H1 (cell line): ENCODE results near the gene DNAH10. TPM values are rescaled to one million over a fixed set of nuclear protein-coding genes. Genes with fewer than 3 reads are reported as not detected.

Source experiments
- CTCF ChIA-PET: fragments of 300-600 bp; sonication (Branson Sonifier 250); formaldehyde crosslinking; loops from one replicate; lab custom pipeline; 2021; ENCODE audit not compliant: partially characterized antibody; lab: Charles Lee
- POLR2A ChIA-PET: fragments of 300-600 bp; sonication (Branson Sonifier 250); formaldehyde crosslinking; loops from one replicate; lab custom pipeline; 2021; ENCODE audit warnings: inconsistent platforms; ENCODE audit not compliant: partially characterized antibody; lab: Charles Lee
- DNase-seq, 2 experiments: peaks; one replicate each; pipeline versions ENCODE4 v3.0.0 to v3.0.0-alpha.2; 2010 to 2022; ENCODE audit warnings: low spot score in 2 of 2, low read depth in 1 of 2, mixed read lengths in 1 of 2
- FAIRE-seq: peaks from 2 replicates; lab custom pipeline; 2011; peaks lifted over from hg19 to GRCh38; lab: Jason Lieb, UNC
- H2AFZ ChIP-seq: 2 replicates; pipeline ENCODE4 v1.8.1; 2012; ENCODE audit warnings: low read length, inconsistent platforms
- H2AK5ac ChIP-seq: 2 replicates; pipeline ENCODE4 v1.6.1; 2013; ENCODE audit warnings: low read depth, low read length
- H2BK120ac ChIP-seq: replicated peaks from 2 replicates; pipeline ENCODE3; 2013; ENCODE audit warnings: low read depth, low read length, inconsistent platforms
- H2BK12ac ChIP-seq: 2 replicates; pipeline ENCODE4 v1.6.1; 2013; ENCODE audit warnings: low read depth, low read length
- H2BK15ac ChIP-seq: 2 replicates; pipeline ENCODE4 v1.6.1; 2013; ENCODE audit warnings: low read length
- H2BK20ac ChIP-seq: 2 replicates; pipeline ENCODE4 v1.6.1; 2013; ENCODE audit warnings: low read length
- H2BK5ac ChIP-seq: 2 replicates; pipeline ENCODE4 v1.6.1; 2013; ENCODE audit warnings: low read depth, low read length
- H3K14ac ChIP-seq: 2 replicates; pipeline ENCODE4 v1.6.1; 2013; ENCODE audit warnings: inconsistent platforms; ENCODE audit not compliant: insufficient read length
- H3K18ac ChIP-seq: 2 replicates; pipeline ENCODE4 v1.6.1; 2013; ENCODE audit warnings: low read length; ENCODE audit errors: extremely low read depth
- H3K23ac ChIP-seq: 2 replicates; pipeline ENCODE4 v1.6.1; 2013; ENCODE audit warnings: inconsistent platforms; ENCODE audit not compliant: insufficient read length
- H3K23me2 ChIP-seq: 2 replicates; pipeline ENCODE4 v1.6.1; 2013; ENCODE audit warnings: low read depth, low read length
- H3K27ac ChIP-seq: 2 replicates; pipeline ENCODE4 v1.6.1; 2011; ENCODE audit warnings: low read depth, low read length, inconsistent platforms
- H3K27me3 ChIP-seq, 4 experiments: replicated peaks in 1 of 4; 1 replicate in 1 of 4; 2 replicates in 3 of 4; pipeline versions ENCODE4 v1.6.1 to v1.8.1; 2011 to 2013; ENCODE audit warnings: low read length in 3 of 4, mild to moderate bottlenecking in 3 of 4, inconsistent platforms in 2 of 4, mixed read lengths in 2 of 4, moderate library complexity in 1 of 4; ENCODE audit not compliant: control insufficient read depth in 3 of 4, insufficient read depth in 3 of 4; ENCODE audit errors: extremely low read depth in 1 of 4
- H3K36me3 ChIP-seq, 4 experiments: 2 replicates each; pipeline versions ENCODE4 v1.6.1 to v1.8.1; 2011 to 2013; ENCODE audit warnings: mild to moderate bottlenecking in 4 of 4, low read length in 3 of 4, moderate library complexity in 2 of 4, control low read depth in 1 of 4, inconsistent platforms in 1 of 4; ENCODE audit not compliant: insufficient read depth in 4 of 4, control insufficient read depth in 2 of 4
- H3K4ac ChIP-seq: replicated peaks from 2 replicates; pipeline ENCODE3; 2013; ENCODE audit warnings: low read length, low read depth, mixed read lengths, inconsistent platforms; ENCODE audit not compliant: insufficient read length
- H3K4me1 ChIP-seq, 4 experiments: replicated peaks in 1 of 4; 1 replicate in 1 of 4; 2 replicates in 3 of 4; pipeline versions ENCODE4 v1.6.1 to v1.8.1; 2011 to 2013; ENCODE audit warnings: low read length in 3 of 4, inconsistent platforms in 2 of 4, mixed read lengths in 1 of 4; ENCODE audit not compliant: insufficient read depth in 4 of 4, control insufficient read depth in 3 of 4
- H3K4me2 ChIP-seq, 2 experiments: 2 replicates each; pipeline versions ENCODE4 v1.6.1 to v1.8.1; 2011 to 2013; ENCODE audit warnings: low read depth in 2 of 2, low read length in 2 of 2, control low read depth in 1 of 2, inconsistent platforms in 1 of 2, mild to moderate bottlenecking in 1 of 2; ENCODE audit not compliant: insufficient read depth in 1 of 2
- H3K4me3 ChIP-seq, 4 experiments: fragments of 200-600, 300-600 bp in 1 of 4; sonication (generic), shearing (Covaris generic), sonication (Bioruptor Twin) in 1 of 4; 2 replicates each; pipeline versions ENCODE4 v1.5.1 to v1.8.1; 2011 to 2016; ENCODE audit warnings: low read length in 4 of 4, low read depth in 3 of 4, control low read depth in 2 of 4, inconsistent platforms in 2 of 4, mild to moderate bottlenecking in 2 of 4, mixed read lengths in 1 of 4, moderate library complexity in 1 of 4; ENCODE audit not compliant: insufficient read depth in 2 of 4; ENCODE audit errors: extremely low read depth in 1 of 4
- H3K56ac ChIP-seq: replicated peaks from 2 replicates; pipeline ENCODE3; 2013; ENCODE audit warnings: low read depth, mild to moderate bottlenecking, mixed read lengths, low read length, inconsistent platforms; ENCODE audit not compliant: insufficient read length
- H3K79me1 ChIP-seq: 2 replicates; pipeline ENCODE4 v1.6.1; 2013; ENCODE audit warnings: low read depth, low read length, control low read depth
- H3K79me2 ChIP-seq, 2 experiments: 2 replicates each; pipeline versions ENCODE4 v1.6.1 to v1.8.1; 2012 to 2013; ENCODE audit warnings: low read length in 2 of 2, mild to moderate bottlenecking in 2 of 2, inconsistent platforms in 1 of 2; ENCODE audit not compliant: insufficient read depth in 2 of 2, control insufficient read depth in 1 of 2
- H3K9ac ChIP-seq, 4 experiments: replicated peaks in 1 of 4; 1 replicate in 1 of 4; 2 replicates in 3 of 4; pipeline versions ENCODE4 v1.6.1 to v1.8.1; 2011 to 2013; ENCODE audit warnings: low read depth in 3 of 4, low read length in 3 of 4, control low read depth in 2 of 4, mild to moderate bottlenecking in 2 of 4, moderate library complexity in 2 of 4, inconsistent platforms in 1 of 4; ENCODE audit errors: extremely low read depth in 1 of 4
- H3K9me3 ChIP-seq, 2 experiments: 2 replicates each; pipeline versions ENCODE4 v1.6.1 to v1.8.1; 2012 to 2013; ENCODE audit warnings: mild to moderate bottlenecking in 2 of 2, moderate library complexity in 2 of 2, control low read depth in 1 of 2, inconsistent platforms in 1 of 2, low read depth in 1 of 2, low read length in 1 of 2, mixed read lengths in 1 of 2; ENCODE audit not compliant: insufficient read depth in 2 of 2
- H4K20me1 ChIP-seq, 2 experiments: replicated peaks in 1 of 2; 2 replicates each; pipeline versions ENCODE3 to v1.8.1; 2011 to 2013; ENCODE audit warnings: inconsistent platforms in 2 of 2, low read length in 2 of 2, mild to moderate bottlenecking in 1 of 2; ENCODE audit not compliant: insufficient read depth in 2 of 2, control insufficient read depth in 1 of 2
- H4K5ac ChIP-seq: 2 replicates; pipeline ENCODE4 v1.6.1; 2013; ENCODE audit warnings: low read length, low read depth, mixed read lengths, inconsistent platforms; ENCODE audit not compliant: insufficient read length
- H4K8ac ChIP-seq: 2 replicates; pipeline ENCODE4 v1.8.0; 2013; ENCODE audit warnings: mild to moderate bottlenecking, moderate library complexity, low read length, inconsistent platforms; ENCODE audit not compliant: insufficient read depth; ENCODE audit errors: extremely low read depth
- H4K91ac ChIP-seq: replicated peaks from 2 replicates; pipeline ENCODE3; 2013; ENCODE audit warnings: low read length, mixed read lengths, inconsistent platforms; ENCODE audit not compliant: insufficient read length
- CBX8 ChIP-seq: fragments of 300-800, 300-1000 bp; sonication (generic); IDR thresholded peaks from 2 replicates; pipeline ENCODE4 v1.7.1; 2016; ENCODE audit warnings: low read depth, low read length, borderline replicate concordance
- KDM1A ChIP-seq: fragments of 200-600, 300-600 bp; sonication (generic); IDR thresholded peaks from 2 replicates; pipeline ENCODE4 v1.7.1; 2016; ENCODE audit warnings: mild to moderate bottlenecking, low read length, borderline replicate concordance
- POLR2A ChIP-seq, 2 experiments: IDR thresholded peaks; 1 replicate in 1 of 2; 2 replicates in 1 of 2; pipeline ENCODE4 v1.6.1; 2011; ENCODE audit warnings: low read depth in 2 of 2, low read length in 2 of 2, mild to moderate bottlenecking in 2 of 2; ENCODE audit errors: control extremely low read depth in 1 of 2
- SIN3A ChIP-seq, 2 experiments: IDR thresholded peaks in 1 of 2; conservative IDR thresholded peaks in 1 of 2; 2 replicates each; pipeline ENCODE4 v1.6.1; 2011 to 2012; ENCODE audit warnings: low read length in 2 of 2, improper control_type of control experiment in 1 of 2, low read depth in 1 of 2, mild to moderate bottlenecking in 1 of 2
- SIX5 ChIP-seq: IDR thresholded peaks from 2 replicates; pipeline ENCODE4 v1.6.1; 2011; ENCODE audit warnings: mild to moderate bottlenecking, low read depth, low read length
- WGBS, 2 experiments: shearing (Covaris generic) in 1 of 2; methylation state at CpG; one replicate each; pipeline versions ENCODE4 v1.1.6 to v1.1.7; 2013 to 2015; ENCODE audit warnings: low lambda C conversion rate in 2 of 2, mixed read lengths in 2 of 2, inconsistent platforms in 1 of 2, low coverage in 1 of 2, missing lambda C conversion rate in 1 of 2; ENCODE audit not compliant: insufficient replicate concordance in 2 of 2, insufficient coverage in 1 of 2, insufficient read length in 1 of 2; ENCODE audit errors: extremely low coverage in 1 of 2, missing lambda C conversion rate in 1 of 2; 5-methylcytosine and 5-hydroxymethylcytosine counted together
- polyA plus RNA-seq, 7 experiments: library from polyadenylated mRNA; depleted of rRNA in 3 of 7; stranded (reverse) in 5 of 7; unstranded in 2 of 7; fragments of >200 nt in 5 of 7; fragments of 200-250 nt in 2 of 7; gene quantifications; 1 replicate in 5 of 7; 2 replicates in 1 of 7; 4 replicates in 1 of 7; pipeline versions ENCODE4 v1.2.1 to v1.2.3, GENCODE V29; 2011 to 2013; ENCODE audit warnings: missing spikeins in 2 of 7, mixed read lengths in 2 of 7
- total RNA-seq: library from RNA; stranded (reverse); fragmentation: NEBNext Ultra II Directional; extraction: Animal tissue kit (Norgen Biotek cat#: 25700); gene quantifications from 2 replicates; pipeline ENCODE4 v1.2.1, GENCODE V29; 2021

Gene DNAH10
- total and polyA plus RNA-seq, 2 of the 8 experiments (the other 6 are each of a cell fraction or from before 2014, with no cell fraction given), result 0.02 to 0.24 TPM

- no peak overlapping the region for H4K5ac ChIP-seq
- POLR2A ChIA-PET, result no interaction called here
- CTCF ChIA-PET, result no interaction called here
- no peak overlapping the region for H2BK5ac ChIP-seq
- no peak overlapping the region for H3K4ac ChIP-seq
- H3K23ac ChIP-seq, result no peak overlapping the region
- H2AFZ ChIP-seq, result no peak overlapping the region
- peaks cover 0 to 3% of the 10 kb centered on the region in 2 experiments; a peak in 1 of 4 replicates for H3K9me3 ChIP-seq
- WGBS, 2 experiments, result 98% methylated on average over 4 of the region's 4 CpGs; no CpG with 5 or more reads in 1 of the 2 experiments
- H2BK12ac ChIP-seq, result no peak overlapping the region
- no peaks in the 10 kb centered on the region for H4K20me1 ChIP-seq
- H3K27me3 ChIP-seq, result 0 out of 7 replicates have a peak, but pooled peaks cover 0 to 5% (median 0%) of the 10 kb centered on the region in 4 experiments
- H3K27ac ChIP-seq, result no peak overlapping the region
- no peak overlapping the region for H3K56ac ChIP-seq
- H2AK5ac ChIP-seq, result no peak overlapping the region
- H2BK15ac ChIP-seq, result no peak overlapping the region
- no peak overlapping the region for H4K8ac ChIP-seq
- no peak overlapping the region for H4K91ac ChIP-seq
- H3K79me1 ChIP-seq, result no peaks in the 10 kb centered on the region
- H3K9ac ChIP-seq, result no peak overlapping the region
- H3K14ac ChIP-seq, result no peak overlapping the region
- no peak for DNase-seq
- TF ChIP-seq SIX5 (no peak), KDM1A (no peak), POLR2A (IDR thresholded peaks at IDR 0.05; ENCODE audit: control extremely low read depth in 1 of 2, low read depth in 2 of 2, low read length in 2 of 2) (no peak), CBX8 (no peak), SIN3A (conservative IDR thresholded peaks at IDR 0.05 in 1 of 2, IDR thresholded peaks at IDR 0.05 in 1 of 2; ENCODE audit: low read depth in 1 of 2, low read length in 2 of 2) (no peak)
- H2BK20ac ChIP-seq, result no peak overlapping the region
- H3K18ac ChIP-seq, result no peak overlapping the region
- H3K36me3 ChIP-seq, result no peaks in the 10 kb centered on the region
- no peak overlapping the region for H2BK120ac ChIP-seq
- H3K4me1 ChIP-seq, result peaks cover 0 to 6% (median 1%) of the 10 kb centered on the region in 4 experiments; a peak in 4 of 7 replicates
- no peak overlapping the region for H3K4me2 ChIP-seq
- H3K23me2 ChIP-seq, result no peaks in the 10 kb centered on the region; the same call in 1 of the 2 replicates
- no peaks in the 10 kb centered on the region for H3K79me2 ChIP-seq
- no peak for FAIRE-seq
- no peak overlapping the region for H3K4me3 ChIP-seq
These were observed 132.8 kb downstream of the DNAH10 start for GRCh38 chr12:123894823-123895345.
